Hepatocyte (in vitro differentiated cells): Measurements from ENCODE around the gene FSD2. TPM values are rescaled to one million over a fixed set of nuclear protein-coding genes. Genes with fewer than 3 reads are reported as not detected.

Experiments
- DNase-seq: peaks from one replicate; pipeline ENCODE4 v3.0.0-alpha.2; 2016; ENCODE audit warnings: low spot score
- H2AFZ ChIP-seq: fragments of 200-600 bp; sonication (generic); 2 replicates; pipeline ENCODE4 v1.6.0; 2016; ENCODE audit warnings: antibody characterized with exemption, mild to moderate bottlenecking
- H3K27ac ChIP-seq: fragments of 200-600 bp; sonication (generic); 2 replicates; pipeline ENCODE4 v1.5.1; 2016; ENCODE audit warnings: mild to moderate bottlenecking
- H3K27me3 ChIP-seq: fragments of 200-600 bp; sonication (generic); 2 replicates; pipeline ENCODE4 v1.6.1; 2016
- H3K36me3 ChIP-seq: fragments of 200-600 bp; sonication (generic); replicated peaks from 2 replicates; pipeline ENCODE4 v1.5.1; 2016; ENCODE audit warnings: low read depth; ENCODE audit not compliant: insufficient read depth
- H3K4me1 ChIP-seq: fragments of 200-600 bp; sonication (generic); 2 replicates; pipeline ENCODE4 v1.5.1; 2016; ENCODE audit warnings: mild to moderate bottlenecking, moderate library complexity; ENCODE audit not compliant: insufficient read depth
- H3K4me2 ChIP-seq: fragments of 200-600 bp; sonication (generic); 2 replicates; pipeline ENCODE4 v1.6.0; 2016
- H3K4me3 ChIP-seq: fragments of 200-600 bp; sonication (generic); 2 replicates; pipeline ENCODE4 v1.5.1; 2016; ENCODE audit warnings: mild to moderate bottlenecking
- H3K79me2 ChIP-seq: fragments of 200-600 bp; sonication (generic); 2 replicates; pipeline ENCODE4 v1.6.0; 2017; ENCODE audit warnings: mild to moderate bottlenecking
- H3K9me2 ChIP-seq: fragments of 200-600 bp; sonication (generic); replicated peaks from 2 replicates; pipeline ENCODE4 v1.6.0; 2017; ENCODE audit warnings: mild to moderate bottlenecking; ENCODE audit not compliant: insufficient read depth
- H3K9me3 ChIP-seq: fragments of 200-600 bp; sonication (generic); 2 replicates; pipeline ENCODE4 v1.5.1; 2016; ENCODE audit warnings: low read depth, mild to moderate bottlenecking
- H4K20me1 ChIP-seq: fragments of 200-600 bp; sonication (generic); 2 replicates; pipeline ENCODE4 v1.6.0; 2016; ENCODE audit warnings: mild to moderate bottlenecking; ENCODE audit not compliant: insufficient read depth, poor library complexity, severe bottlenecking
- EZH2 ChIP-seq: fragments of 200-600 bp; sonication (generic); IDR thresholded peaks from 2 replicates; pipeline ENCODE4 v1.6.1; 2016; ENCODE audit warnings: antibody characterized with exemption, mild to moderate bottlenecking, borderline replicate concordance
- EZH2phosphoT487 ChIP-seq: fragments of 200-600 bp; sonication (generic); IDR thresholded peaks from one replicate; pipeline ENCODE4 v1.6.1; 2018; ENCODE audit warnings: antibody characterized with exemption, mild to moderate bottlenecking, low read depth, moderate library complexity; ENCODE audit not compliant: unreplicated experiment, severe bottlenecking
- WGBS: methylation state at CpG from one replicate; pipeline ENCODE4 v1.1.6; 2016; ENCODE audit warnings: low lambda C conversion rate; ENCODE audit errors: missing lambda C conversion rate; 5-methylcytosine and 5-hydroxymethylcytosine counted together
- polyA plus RNA-seq: library from polyadenylated mRNA; unstranded; fragments of >200 nt; fragmentation: Nextera tagmentation; extraction: Ambion mirVana; gene quantifications from 2 replicates; pipeline ENCODE4 v1.2.1, GENCODE V29; 2016
- total RNA-seq: library from RNA; depleted of rRNA; stranded (reverse); fragments of >200 nt; gene quantifications from 2 replicates; pipeline ENCODE4 v1.2.3, GENCODE V29; 2014
- TF ChIP-seq, protein P1 (sequence below): fragments of 200-600 bp; sonication (generic); IDR thresholded peaks from 2 replicates; pipeline ENCODE4 v1.5.1; 2016; ENCODE audit warnings: antibody characterized with exemption, mild to moderate bottlenecking; ENCODE audit not compliant: poor library complexity

FSD2 gene
- total and polyA plus RNA-seq, 2 experiments from 2014 or later: 0.06 TPM; not detected in 1

DNA sequence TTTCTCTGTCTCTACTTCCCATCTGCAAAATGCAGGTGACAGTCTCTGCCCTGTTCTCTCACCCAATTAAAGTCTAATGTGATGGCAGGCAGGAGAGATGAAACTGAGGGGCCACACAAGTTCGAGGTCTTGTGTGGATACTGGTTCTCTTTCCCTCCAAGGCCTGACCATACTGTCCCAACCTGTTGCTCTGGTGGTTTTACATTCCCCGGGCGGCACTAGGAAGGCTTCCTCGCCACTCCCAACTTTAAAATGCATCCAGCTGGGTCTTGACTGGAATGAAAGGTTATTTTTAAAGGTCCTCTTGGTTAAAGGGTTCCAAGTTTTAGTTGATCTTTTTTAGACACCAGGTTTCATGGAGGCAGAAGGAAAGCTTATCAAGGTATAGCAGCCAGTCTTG lies 40.8 kb upstream of the FSD2 start:
- H3K27me3 ChIP-seq: no peaks in the 10 kb centered on the region
- TF ChIP-seq EZH2phosphoT487: no peak
- no peak for TF ChIP-seq EZH2
- TF ChIP-seq, protein P1, sequence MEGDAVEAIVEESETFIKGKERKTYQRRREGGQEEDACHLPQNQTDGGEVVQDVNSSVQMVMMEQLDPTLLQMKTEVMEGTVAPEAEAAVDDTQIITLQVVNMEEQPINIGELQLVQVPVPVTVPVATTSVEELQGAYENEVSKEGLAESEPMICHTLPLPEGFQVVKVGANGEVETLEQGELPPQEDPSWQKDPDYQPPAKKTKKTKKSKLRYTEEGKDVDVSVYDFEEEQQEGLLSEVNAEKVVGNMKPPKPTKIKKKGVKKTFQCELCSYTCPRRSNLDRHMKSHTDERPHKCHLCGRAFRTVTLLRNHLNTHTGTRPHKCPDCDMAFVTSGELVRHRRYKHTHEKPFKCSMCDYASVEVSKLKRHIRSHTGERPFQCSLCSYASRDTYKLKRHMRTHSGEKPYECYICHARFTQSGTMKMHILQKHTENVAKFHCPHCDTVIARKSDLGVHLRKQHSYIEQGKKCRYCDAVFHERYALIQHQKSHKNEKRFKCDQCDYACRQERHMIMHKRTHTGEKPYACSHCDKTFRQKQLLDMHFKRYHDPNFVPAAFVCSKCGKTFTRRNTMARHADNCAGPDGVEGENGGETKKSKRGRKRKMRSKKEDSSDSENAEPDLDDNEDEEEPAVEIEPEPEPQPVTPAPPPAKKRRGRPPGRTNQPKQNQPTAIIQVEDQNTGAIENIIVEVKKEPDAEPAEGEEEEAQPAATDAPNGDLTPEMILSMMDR: no peak
- DNase-seq: no peak
- H3K4me2 ChIP-seq: no peak overlapping the region
- no peaks in the 10 kb centered on the region for H3K9me2 ChIP-seq
- 84% methylated on average over 4 of the region's 4 CpGs for WGBS
- no peaks in the 10 kb centered on the region for H4K20me1 ChIP-seq
- no peaks in the 10 kb centered on the region for H3K36me3 ChIP-seq
- H2AFZ ChIP-seq: no peak overlapping the region
- no peak overlapping the region for H3K27ac ChIP-seq
- H3K79me2 ChIP-seq: no peaks in the 10 kb centered on the region
- no peaks in the 10 kb centered on the region for H3K4me1 ChIP-seq
- no peak overlapping the region for H3K4me3 ChIP-seq
- H3K9me3 ChIP-seq: no peaks in the 10 kb centered on the region

DNA sequence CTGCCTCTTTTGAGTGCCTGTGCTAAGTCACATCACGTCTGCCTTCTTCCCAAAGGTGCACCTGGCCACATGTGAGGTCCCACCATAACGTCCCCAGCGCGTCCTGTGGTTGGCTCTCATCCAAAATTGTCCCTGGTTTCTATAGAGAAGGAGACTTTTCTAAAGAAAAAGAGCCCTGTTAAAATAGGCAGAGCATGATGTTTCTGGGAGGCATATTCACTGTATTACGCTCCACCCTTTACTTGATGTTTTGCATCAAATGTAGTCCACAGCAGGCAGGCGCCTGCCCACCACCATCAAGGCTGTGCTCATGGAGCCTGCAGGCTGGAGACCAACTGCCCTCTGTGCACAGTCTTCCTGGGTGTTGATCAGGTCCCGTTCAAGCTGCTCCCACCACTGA lies 39.8 kb upstream of the FSD2 start:
- no peak for DNase-seq
- Histone ChIP-seq H4K20me1 (no peaks in the 10 kb centered on the region), H3K9me2 (no peaks in the 10 kb centered on the region), H3K79me2 (no peaks in the 10 kb centered on the region), H3K27me3 (no peaks in the 10 kb centered on the region), H3K9me3 (no peaks in the 10 kb centered on the region), H2AFZ (no peak overlapping the region), H3K4me2 (no peak overlapping the region), H3K4me3 (no peak overlapping the region), H3K36me3 (no peaks in the 10 kb centered on the region), H3K4me1 (no peaks in the 10 kb centered on the region), H3K27ac (no peak overlapping the region)
- WGBS: 82% methylated on average over 7 of the region's 7 CpGs
- TF ChIP-seq EZH2phosphoT487 (no peak), EZH2 (no peak)
- TF ChIP-seq, protein P1: no peak

DNA sequence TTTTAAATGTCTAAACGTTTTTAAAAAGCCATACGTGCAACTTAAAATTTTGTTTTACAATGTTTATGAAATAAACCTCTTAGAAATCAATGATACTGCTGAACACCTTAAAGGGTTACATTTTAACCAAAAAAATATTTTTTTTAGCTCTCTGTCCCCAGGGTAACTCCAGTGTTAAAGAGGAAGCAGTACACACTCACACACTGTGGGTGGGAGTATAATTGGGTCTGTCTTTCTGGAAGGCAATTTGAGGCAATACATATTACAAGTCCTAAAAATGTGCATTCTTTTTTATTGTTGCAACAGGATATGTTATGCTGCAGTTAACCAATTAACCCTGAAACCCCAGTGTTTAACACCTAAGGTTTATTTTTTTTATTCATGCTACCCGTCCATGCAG lies 37.7 kb upstream of the FSD2 start:
- DNase-seq: no peak
- H2AFZ ChIP-seq: no peak overlapping the region
- H3K4me1 ChIP-seq: no peaks in the 10 kb centered on the region
- H3K36me3 ChIP-seq: no peaks in the 10 kb centered on the region
- no peaks in the 10 kb centered on the region for H3K9me3 ChIP-seq
- H3K9me2 ChIP-seq: no peaks in the 10 kb centered on the region
- no peak overlapping the region for H3K4me3 ChIP-seq
- no peaks in the 10 kb centered on the region for H4K20me1 ChIP-seq
- no peak overlapping the region for H3K27ac ChIP-seq
- no peaks in the 10 kb centered on the region for H3K27me3 ChIP-seq
- no peaks in the 10 kb centered on the region for H3K79me2 ChIP-seq
- no peak overlapping the region for H3K4me2 ChIP-seq
- no peak for TF ChIP-seq EZH2
- 92% methylated on average over 3 of the region's 3 CpGs for WGBS

DNA sequence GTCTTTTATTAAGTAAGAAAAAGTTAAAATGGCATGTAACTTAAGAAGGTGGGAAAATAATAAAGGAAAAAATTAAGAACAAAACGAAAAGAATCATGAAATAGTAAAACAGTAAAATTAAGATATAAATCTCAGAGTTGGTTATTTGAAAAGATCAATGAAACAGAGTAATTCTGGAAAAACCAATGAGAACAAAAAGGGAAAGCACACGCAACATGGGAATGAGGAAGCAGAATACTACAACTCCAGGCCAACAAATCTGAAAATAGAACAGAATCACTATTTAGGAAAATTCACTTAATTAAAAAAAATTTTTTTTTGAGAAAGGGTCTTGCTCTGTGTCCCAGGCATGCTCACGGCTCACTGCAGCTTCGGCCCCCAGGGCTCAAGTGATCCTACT lies 34.3 kb upstream of the FSD2 start:
- Histone ChIP-seq H2AFZ (no peak overlapping the region), H3K4me3 (no peak overlapping the region), H3K36me3 (no peaks in the 10 kb centered on the region), H3K27ac (no peak overlapping the region), H3K9me2 (no peaks in the 10 kb centered on the region), H3K4me1 (no peaks in the 10 kb centered on the region), H3K79me2 (no peaks in the 10 kb centered on the region), H4K20me1 (no peaks in the 10 kb centered on the region), H3K4me2 (no peak overlapping the region), H3K9me3 (no peaks in the 10 kb centered on the region), H3K27me3 (no peaks in the 10 kb centered on the region)
- no peak for DNase-seq
- WGBS: 96% methylated on average over 4 of the region's 4 CpGs
- TF ChIP-seq, protein P1: no peak
- TF ChIP-seq EZH2phosphoT487: no peak
- no peak for TF ChIP-seq EZH2
